ENCODE measurements around the gene CAMTA1. TPM values are rescaled to one million over a fixed set of nuclear protein-coding genes. Genes with fewer than 3 reads are reported as not detected.
"Not testable (repeated sequence)": the region's sequence is repeated elsewhere in the genome, so short reads cannot be mapped to it uniquely, and the experiment has no call there.

Gene CAMTA1
- total RNA-seq, 2 experiments from 2014 or later, result 45.5 to 45.6 TPM

GRCh38 chr1:6802893-6803292 is 17.6 kb downstream of the CAMTA1 start:
- peaks cover 18% of the 10 kb centered on the region for H3K4me1 Mint-ChIP-seq
- H3K9me3 Mint-ChIP-seq, result no peaks in the 10 kb centered on the region
- peaks cover 4% of the 10 kb centered on the region for H3K36me3 Mint-ChIP-seq
- H3K27ac Mint-ChIP-seq, result no peak overlapping the region
- no peaks in the 10 kb centered on the region for H3K27me3 Mint-ChIP-seq
- DNase-seq, result no peak
- no peak overlapping the region for H3K4me3 Mint-ChIP-seq
- no peak for ATAC-seq (ENCODE audit: low read depth)
- POLR2A ChIA-PET, result interaction anchor here (2.9 kb wide), 1 partner anchor 18 kb away, joined by 13 read pairs; the partner anchor contains the start of gene CAMTA1

GRCh38 chr1:6803357-6803756 is 18.1 kb downstream of the CAMTA1 start:
- ATAC-seq (ENCODE audit: low read depth), result no peak
- Mint-ChIP-seq H3K4me1 (peaks cover 18% of the 10 kb centered on the region), H3K27me3 (no peaks in the 10 kb centered on the region), H3K27ac (no peak overlapping the region), H3K4me3 (no peak overlapping the region), H3K36me3 (peaks cover 4% of the 10 kb centered on the region), H3K9me3 (no peaks in the 10 kb centered on the region)
- POLR2A ChIA-PET, result no interaction called here
- no peak for DNase-seq

GRCh38 chr1:6805004-6805416 is 19.8 kb downstream of the CAMTA1 start:
- H3K4me1 Mint-ChIP-seq, result peaks cover 18% of the 10 kb centered on the region
- H3K4me3 Mint-ChIP-seq, result no peak overlapping the region
- no peaks in the 10 kb centered on the region for H3K27me3 Mint-ChIP-seq
- POLR2A ChIA-PET, result interaction anchor here (1.6 kb wide), 1 partner anchor 20 kb away, joined by 7 read pairs; the partner anchor contains the start of gene CAMTA1
- DNase-seq (no peak), ATAC-seq (ENCODE audit: low read depth) (no peak)
- peaks cover 4% of the 10 kb centered on the region for H3K36me3 Mint-ChIP-seq
- no peak overlapping the region for H3K27ac Mint-ChIP-seq
- H3K9me3 Mint-ChIP-seq, result no peaks in the 10 kb centered on the region

- Mint-ChIP-seq H3K36me3 (peaks cover 3% of the 10 kb centered on the region), H3K27me3 (no peaks in the 10 kb centered on the region), H3K27ac (no peak overlapping the region), H3K9me3 (no peaks in the 10 kb centered on the region), H3K4me3 (no peak overlapping the region), H3K4me1 (peaks cover 18% of the 10 kb centered on the region)
- no peak for ATAC-seq (ENCODE audit: low read depth)
- DNase-seq, result no peak
- POLR2A ChIA-PET, result no interaction called here
Observed at GRCh38 chr1:6807782-6808181, 22.5 kb downstream of the CAMTA1 start.

- no peaks in the 10 kb centered on the region for H3K9me3 Mint-ChIP-seq
- H3K4me1 Mint-ChIP-seq, result peaks cover 16% of the 10 kb centered on the region
- no peak overlapping the region for H3K27ac Mint-ChIP-seq
- POLR2A ChIA-PET, result no interaction called here
- peaks cover under 1% of the 10 kb centered on the region for H3K36me3 Mint-ChIP-seq
- no peaks in the 10 kb centered on the region for H3K27me3 Mint-ChIP-seq
- no peak overlapping the region for H3K4me3 Mint-ChIP-seq
- no peak for DNase-seq
- no peak for ATAC-seq (ENCODE audit: low read depth)
Observed at GRCh38 chr1:6809461-6809860, 24.2 kb downstream of the CAMTA1 start.

GRCh38 chr1:6810146-6810734 is 25.0 kb downstream of the CAMTA1 start:
- H3K4me3 Mint-ChIP-seq; H3K36me3 Mint-ChIP-seq; DNase-seq; H3K27ac Mint-ChIP-seq; POLR2A ChIA-PET; H3K9me3 Mint-ChIP-seq; ATAC-seq (ENCODE audit: low read depth); H3K27me3 Mint-ChIP-seq: not testable (repeated sequence)
- H3K4me1 Mint-ChIP-seq, result peaks cover 10% of the 10 kb centered on the region

- peaks cover 3% of the 10 kb centered on the region for H3K4me1 Mint-ChIP-seq
- H3K4me3 Mint-ChIP-seq, result no peak overlapping the region
- no peaks in the 10 kb centered on the region for H3K9me3 Mint-ChIP-seq
- H3K27me3 Mint-ChIP-seq, result no peaks in the 10 kb centered on the region
- no peaks in the 10 kb centered on the region for H3K36me3 Mint-ChIP-seq
- ATAC-seq (ENCODE audit: low read depth) (no peak), DNase-seq (no peak)
- POLR2A ChIA-PET, result no interaction called here
- no peak overlapping the region for H3K27ac Mint-ChIP-seq
Observed at GRCh38 chr1:6811583-6811982, 26.3 kb downstream of the CAMTA1 start.

- Mint-ChIP-seq H3K27ac (no peak overlapping the region), H3K27me3 (no peaks in the 10 kb centered on the region), H3K36me3 (no peaks in the 10 kb centered on the region), H3K4me1 (peaks cover 3% of the 10 kb centered on the region), H3K9me3 (no peaks in the 10 kb centered on the region), H3K4me3 (no peak overlapping the region)
- DNase-seq (no peak), ATAC-seq (ENCODE audit: low read depth) (no peak)
- POLR2A ChIA-PET, result no interaction called here
Observed at GRCh38 chr1:6813165-6813564, 27.9 kb downstream of the CAMTA1 start.

- peaks cover 3% of the 10 kb centered on the region for H3K36me3 Mint-ChIP-seq
- no peak for ATAC-seq (ENCODE audit: low read depth)
- no peaks in the 10 kb centered on the region for H3K27me3 Mint-ChIP-seq
- no peak for DNase-seq
- no peaks in the 10 kb centered on the region for H3K9me3 Mint-ChIP-seq
- H3K27ac Mint-ChIP-seq, result no peak overlapping the region
- peaks cover 14% of the 10 kb centered on the region for H3K4me1 Mint-ChIP-seq
- POLR2A ChIA-PET, result no interaction called here
- H3K4me3 Mint-ChIP-seq, result no peak overlapping the region
Observed at GRCh38 chr1:6815726-6816125, 30.5 kb downstream of the CAMTA1 start.

- DNase-seq (no peak), ATAC-seq (ENCODE audit: low read depth) (no peak)
- peaks cover 5% of the 10 kb centered on the region for H3K36me3 Mint-ChIP-seq
- POLR2A ChIA-PET, result interaction anchor here (0.6 kb wide), 1 partner anchor 15 kb away, joined by 4 read pairs; no protein-coding TSS in a partner anchor
- H3K9me3 Mint-ChIP-seq, result no peaks in the 10 kb centered on the region
- no peak overlapping the region for H3K4me3 Mint-ChIP-seq
- peaks cover 16% of the 10 kb centered on the region for H3K4me1 Mint-ChIP-seq
- no peaks in the 10 kb centered on the region for H3K27me3 Mint-ChIP-seq
- H3K27ac Mint-ChIP-seq, result no peak overlapping the region
Observed at GRCh38 chr1:6819246-6820040, 34.2 kb downstream of the CAMTA1 start.

GRCh38 chr1:6820899-6821298 is 35.6 kb downstream of the CAMTA1 start:
- Mint-ChIP-seq H3K4me3 (no peak overlapping the region), H3K27me3 (no peaks in the 10 kb centered on the region), H3K4me1 (peaks cover 16% of the 10 kb centered on the region), H3K27ac (no peak overlapping the region), H3K9me3 (no peaks in the 10 kb centered on the region), H3K36me3 (peaks cover 8% of the 10 kb centered on the region)
- DNase-seq (no peak), ATAC-seq (ENCODE audit: low read depth) (no peak)
- POLR2A ChIA-PET, result no interaction called here

- Mint-ChIP-seq H3K4me1 (peaks cover 13% of the 10 kb centered on the region), H3K36me3 (peaks cover 11% of the 10 kb centered on the region), H3K9me3 (no peaks in the 10 kb centered on the region), H3K27ac (no peak overlapping the region), H3K4me3 (no peak overlapping the region), H3K27me3 (no peaks in the 10 kb centered on the region)
- POLR2A ChIA-PET, result no interaction called here
- DNase-seq (no peak), ATAC-seq (ENCODE audit: low read depth) (no peak)
Observed at GRCh38 chr1:6822530-6823359, 37.5 kb downstream of the CAMTA1 start.

GRCh38 chr1:6823793-6824192 is 38.5 kb downstream of the CAMTA1 start:
- H3K4me1 Mint-ChIP-seq, result peaks cover 13% of the 10 kb centered on the region

More at GRCh38 chr1:6823793-6824192, 38.5 kb downstream of the CAMTA1 start:
- no peak overlapping the region for H3K27ac Mint-ChIP-seq
- no peaks in the 10 kb centered on the region for H3K9me3 Mint-ChIP-seq
- H3K27me3 Mint-ChIP-seq, result no peaks in the 10 kb centered on the region
- DNase-seq, result no peak
- H3K36me3 Mint-ChIP-seq, result peaks cover 11% of the 10 kb centered on the region
- POLR2A ChIA-PET, result no interaction called here
- no peak overlapping the region for H3K4me3 Mint-ChIP-seq
- ATAC-seq (ENCODE audit: low read depth), result no peak
